IMR-90 (cell line): Measurements from ENCODE around the gene UBASH3A. TPM values are rescaled to one million over a fixed set of nuclear protein-coding genes. Genes with fewer than 3 reads are reported as not detected.

Experiments used
- ATAC-seq: fragments of 200-7000 bp; cut with Tn5 transposase; 2 replicates; pipeline ENCODE4 v1.9.1; 2020; ENCODE audit warnings: low read depth, mild to moderate bottlenecking, moderate library complexity
- BruUV-seq: library from RNA; stranded (reverse); fragments of 400-500 nt; replicated peaks from 2 replicates; lab custom pipeline; 2021; lab: Mats Ljungman, UMichigan
- CTCF ChIA-PET: fragments of 300-600 bp; formaldehyde crosslinking; extraction: SDS; loops from one replicate; lab custom pipeline; 2021; ENCODE audit warnings: antibody characterized with exemption; lab: Yijun Ruan, JAX
- POLR2A ChIA-PET: fragments of 300-600 bp; sonication (Branson Sonifier 250); formaldehyde crosslinking; loops from one replicate; lab custom pipeline; 2022; ENCODE audit warnings: antibody characterized with exemption; ENCODE audit not compliant: unreplicated experiment; lab: Charles Lee
- DNase-seq: peaks from one replicate; pipeline ENCODE4 v3.0.0; 2013
- H2AFZ ChIP-seq: replicated peaks from 2 replicates; pipeline ENCODE3; 2013; ENCODE audit warnings: low read length, mild to moderate bottlenecking; ENCODE audit not compliant: poor library complexity
- H2AK5ac ChIP-seq: 2 replicates; pipeline ENCODE4 v1.6.1; 2013; ENCODE audit warnings: low read depth, low read length, inconsistent platforms
- H2AK9ac ChIP-seq: replicated peaks from 2 replicates; pipeline ENCODE3; 2013; ENCODE audit warnings: mild to moderate bottlenecking, low read depth, low read length, moderate library complexity; ENCODE audit not compliant: poor library complexity
- H2BK120ac ChIP-seq: 2 replicates; pipeline ENCODE4 v1.6.1; 2013; ENCODE audit warnings: low read depth, low read length, inconsistent platforms
- H2BK15ac ChIP-seq: 3 replicates; pipeline ENCODE4 v1.6.1; 2013; ENCODE audit warnings: low read depth, low read length, inconsistent platforms
- H2BK20ac ChIP-seq: 2 replicates; pipeline ENCODE4 v1.6.1; 2013; ENCODE audit warnings: low read depth, mild to moderate bottlenecking, inconsistent platforms, low read length, moderate library complexity
- H2BK5ac ChIP-seq: 2 replicates; pipeline ENCODE4 v1.6.1; 2013; ENCODE audit warnings: mild to moderate bottlenecking, low read depth, low read length, inconsistent platforms; ENCODE audit not compliant: poor library complexity, severe bottlenecking
- H3K14ac ChIP-seq: replicated peaks from 2 replicates; pipeline ENCODE4 v1.6.1; 2013; ENCODE audit warnings: low read depth, low read length, inconsistent platforms
- H3K18ac ChIP-seq: 2 replicates; pipeline ENCODE4 v1.6.1; 2013; ENCODE audit warnings: low read depth, low read length, control low read depth
- H3K23ac ChIP-seq: 2 replicates; pipeline ENCODE4 v1.6.1; 2013; ENCODE audit warnings: low read depth, low read length, inconsistent platforms
- H3K27ac ChIP-seq: 2 replicates; pipeline ENCODE4 v1.5.1; 2013; ENCODE audit warnings: mild to moderate bottlenecking, control low read depth, low read length; ENCODE audit not compliant: insufficient read depth
- H3K27me3 ChIP-seq: 2 replicates; pipeline ENCODE4 v1.6.1; 2013; ENCODE audit warnings: low read length; ENCODE audit not compliant: control insufficient read depth, insufficient read depth
- H3K36me3 ChIP-seq: 2 replicates; pipeline ENCODE4 v1.6.1; 2013; ENCODE audit warnings: low read length, mixed read lengths; ENCODE audit not compliant: control insufficient read depth, insufficient read depth
- H3K4ac ChIP-seq: 2 replicates; pipeline ENCODE4 v1.6.1; 2013; ENCODE audit warnings: low read depth, low read length, inconsistent platforms
- H3K4me1 ChIP-seq: 2 replicates; pipeline ENCODE4 v1.6.1; 2013; ENCODE audit warnings: low read length, mixed read lengths; ENCODE audit not compliant: control insufficient read depth, insufficient read depth
- H3K4me2 ChIP-seq: 2 replicates; pipeline ENCODE4 v1.6.1; 2013; ENCODE audit warnings: low read depth, mild to moderate bottlenecking, control low read depth, low read length, moderate library complexity
- H3K4me3 ChIP-seq: 2 replicates; pipeline ENCODE4 v1.5.1; 2013; ENCODE audit warnings: low read depth, mild to moderate bottlenecking, control low read depth, low read length, moderate library complexity; ENCODE audit not compliant: insufficient read depth
- H3K56ac ChIP-seq: 2 replicates; pipeline ENCODE4 v1.6.1; 2013; ENCODE audit warnings: low read length, inconsistent platforms; ENCODE audit not compliant: insufficient read depth; ENCODE audit errors: extremely low read depth
- H3K79me1 ChIP-seq, 2 experiments: 2 replicates each; pipeline ENCODE4 v1.6.1; 2013; ENCODE audit warnings: low read length in 2 of 2, inconsistent platforms in 1 of 2, low read depth in 1 of 2
- H3K9ac ChIP-seq: 2 replicates; pipeline ENCODE4 v1.6.1; 2013; ENCODE audit warnings: low read depth, low read length, control low read depth
- H3K9me1 ChIP-seq: 2 replicates; pipeline ENCODE4 v1.6.1; 2013; ENCODE audit warnings: low read length, inconsistent platforms; ENCODE audit not compliant: insufficient read depth
- H3K9me3 ChIP-seq: 2 replicates; pipeline ENCODE4 v1.6.1; 2013; ENCODE audit warnings: low read length; ENCODE audit not compliant: control insufficient read depth, insufficient read depth
- H4K20me1 ChIP-seq: 2 replicates; pipeline ENCODE4 v1.6.1; 2013; ENCODE audit warnings: low read length, inconsistent platforms; ENCODE audit not compliant: insufficient read depth
- H4K5ac ChIP-seq: 2 replicates; pipeline ENCODE4 v1.6.1; 2013; ENCODE audit warnings: mild to moderate bottlenecking, low read depth, low read length, control low read depth
- H4K8ac ChIP-seq, 2 experiments: 2 replicates each; pipeline ENCODE4 v1.6.1; 2013; ENCODE audit warnings: low read depth in 2 of 2, low read length in 2 of 2, control low read depth in 1 of 2, inconsistent platforms in 1 of 2
- H4K91ac ChIP-seq: 2 replicates; pipeline ENCODE4 v1.6.1; 2013; ENCODE audit warnings: low read depth, low read length, inconsistent platforms; ENCODE audit not compliant: insufficient read depth
- CHD1 ChIP-seq: IDR thresholded peaks from 2 replicates; pipeline ENCODE4 v1.6.1; 2012; ENCODE audit warnings: low read depth, low read length, improper control_type of control experiment
- FOS ChIP-seq: fragments of 150-350 bp; IDR thresholded peaks from 2 replicates; pipeline ENCODE4 v1.6.1; 2016; ENCODE audit warnings: low read depth, low read length
- MAFK ChIP-seq: IDR thresholded peaks from 2 replicates; pipeline ENCODE4 v1.6.1; 2012; ENCODE audit warnings: low read depth, low read length, improper control_type of control experiment
- NFE2L2 ChIP-seq: fragments of 150-350 bp; IDR thresholded peaks from 2 replicates; pipeline ENCODE4 v1.6.1; 2016; ENCODE audit warnings: low read depth, mild to moderate bottlenecking, low read length
- POLR2A ChIP-seq: IDR thresholded peaks from 2 replicates; pipeline ENCODE4 v1.6.1; 2012; ENCODE audit warnings: mild to moderate bottlenecking, low read depth, low read length
- RAD21 ChIP-seq: IDR thresholded peaks from 2 replicates; pipeline ENCODE4 v1.6.1; 2012; ENCODE audit warnings: low read length, improper control_type of control experiment
- RCOR1 ChIP-seq: IDR thresholded peaks from 2 replicates; pipeline ENCODE4 v1.6.1; 2012; ENCODE audit warnings: mild to moderate bottlenecking, low read length, improper control_type of control experiment; ENCODE audit not compliant: insufficient replicate concordance
- RFX5 ChIP-seq: IDR thresholded peaks from 2 replicates; pipeline ENCODE4 v1.8.0; 2012; ENCODE audit warnings: low read depth, mild to moderate bottlenecking, low read length, moderate library complexity
- SMC3 ChIP-seq: fragments of 150-350 bp; IDR thresholded peaks from 2 replicates; pipeline ENCODE4 v1.6.1; 2016; ENCODE audit warnings: low read depth, mild to moderate bottlenecking, antibody characterized with exemption, low read length, moderate library complexity
- WGBS, 2 experiments: methylation state at CpG; one replicate each; pipeline versions ENCODE4 v1.1.5 to v1.1.7; 2013; ENCODE audit warnings: missing lambda C conversion rate in 2 of 2; ENCODE audit not compliant: insufficient read length in 1 of 2; ENCODE audit errors: extremely low coverage in 2 of 2; 5-methylcytosine and 5-hydroxymethylcytosine counted together
- dilution Hi-C: fragments of 300-500 bp; cut with HindIII; formaldehyde crosslinking; loops from one replicate; pipeline ENCODE4 v1.14.3; 2018; ENCODE audit warnings: low sequenced_read_pairs; ENCODE audit not compliant: unreplicated experiment
- in situ Hi-C: fragments of 300-500 bp; cut with MboI; formaldehyde crosslinking; loops from 3 replicates; pipeline ENCODE4 v1.14.3; 2019; ENCODE audit warnings: low sequenced_read_pairs, inconsistent platforms, mixed read lengths
- intact Hi-C: fragments of 100-400 bp; cut with micrococcal nuclease; formaldehyde crosslinking; loops from 2 replicates; pipeline ENCODE4 v1.10.0; 2022
- polyA plus RNA-seq, 3 experiments: library from polyadenylated mRNA; depleted of rRNA; stranded (reverse); fragments of >200 nt; gene quantifications; 2 replicates each; pipeline ENCODE4 v1.2.3, GENCODE V29; 2012; ENCODE audit warnings: low replicate concordance in 1 of 3
- total RNA-seq: library from RNA; depleted of rRNA; stranded (reverse); fragments of >200 nt; gene quantifications from 2 replicates; pipeline ENCODE4 v1.2.3, GENCODE V29; 2012
- TF ChIP-seq, protein P1 (sequence below): fragments of 150-350 bp; IDR thresholded peaks from 2 replicates; pipeline ENCODE4 v1.6.1; 2017; ENCODE audit warnings: mild to moderate bottlenecking, antibody characterized with exemption, low read length, low read depth
- TF ChIP-seq, protein P2 (sequence below): conservative IDR thresholded peaks from 2 replicates; pipeline ENCODE4 v1.5.1; 2012; ENCODE audit warnings: mild to moderate bottlenecking, low read depth, low read length, improper control_type of control experiment
- TF ChIP-seq, protein P3 (sequence below): fragments of 150-350 bp; IDR thresholded peaks from 2 replicates; pipeline ENCODE4 v1.6.1; 2016; ENCODE audit warnings: low read depth, mild to moderate bottlenecking, low read length, moderate library complexity, borderline replicate concordance

Gene UBASH3A
- total and polyA plus RNA-seq, 2 of the 4 experiments (the other 2 are of a cell fraction) = not detected

DNA sequence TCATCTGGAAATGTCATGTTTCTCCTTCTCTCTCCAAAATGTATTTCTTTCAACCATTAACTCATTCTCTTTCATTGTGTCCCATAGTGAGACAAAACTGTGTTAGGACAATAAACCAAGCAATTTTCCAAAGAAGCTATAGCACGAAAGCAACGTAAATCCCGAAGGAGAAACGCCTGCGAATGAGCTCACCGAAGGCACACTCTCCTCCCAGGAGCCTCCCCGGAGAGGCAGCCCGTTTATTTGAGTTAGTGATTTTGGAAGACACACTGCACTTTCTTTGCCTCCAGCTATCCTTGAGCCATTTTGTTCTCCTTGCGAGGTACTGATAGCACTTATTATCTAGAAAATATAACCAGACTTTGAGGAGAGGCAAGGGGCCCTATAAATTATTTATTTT lies 51.1 kb downstream of the UBASH3A start:
- intact Hi-C loops (no loop called here), in situ Hi-C loops (no loop called here)
- CTCF ChIA-PET = no interaction called here

More for the DNA sequence above, 51.1 kb downstream of the UBASH3A start:
- ATAC-seq (no peak), DNase-seq (no peak)
- peaks cover 18% of the 10 kb centered on the region for H3K27me3 ChIP-seq
- H3K4me2 ChIP-seq = no peak overlapping the region
- dilution Hi-C loops = no loop called here
- no TSS peak for BruUV-seq
- H3K4ac ChIP-seq = no peak overlapping the region
- H2BK120ac ChIP-seq = no peak overlapping the region
- no peak overlapping the region for H2AFZ ChIP-seq
- H3K79me1 ChIP-seq = no peaks in the 10 kb centered on the region
- no peak overlapping the region for H2AK5ac ChIP-seq
- no peak overlapping the region for H2BK20ac ChIP-seq
- no peak overlapping the region for H3K56ac ChIP-seq
- H3K9me3 ChIP-seq = no peaks in the 10 kb centered on the region
- H3K27ac ChIP-seq = no peak overlapping the region
- H3K18ac ChIP-seq = no peak overlapping the region
- no peak overlapping the region for H4K91ac ChIP-seq
- no peak overlapping the region for H4K5ac ChIP-seq
- no peak overlapping the region for H2BK15ac ChIP-seq
- H3K4me3 ChIP-seq = no peak overlapping the region
- no peak overlapping the region for H3K14ac ChIP-seq
- no peaks in the 10 kb centered on the region for H3K9me1 ChIP-seq
- no peak overlapping the region for H3K9ac ChIP-seq
- no peaks in the 10 kb centered on the region for H4K20me1 ChIP-seq
- WGBS, 2 experiments = no CpG with 5 or more reads among the region's 9 CpGs
- TF ChIP-seq, protein P1, sequence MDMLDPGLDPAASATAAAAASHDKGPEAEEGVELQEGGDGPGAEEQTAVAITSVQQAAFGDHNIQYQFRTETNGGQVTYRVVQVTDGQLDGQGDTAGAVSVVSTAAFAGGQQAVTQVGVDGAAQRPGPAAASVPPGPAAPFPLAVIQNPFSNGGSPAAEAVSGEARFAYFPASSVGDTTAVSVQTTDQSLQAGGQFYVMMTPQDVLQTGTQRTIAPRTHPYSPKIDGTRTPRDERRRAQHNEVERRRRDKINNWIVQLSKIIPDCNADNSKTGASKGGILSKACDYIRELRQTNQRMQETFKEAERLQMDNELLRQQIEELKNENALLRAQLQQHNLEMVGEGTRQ = no peak
- TF ChIP-seq MAFK = no peak
- TF ChIP-seq RCOR1 = no peak
- TF ChIP-seq NFE2L2 = no peak
- TF ChIP-seq CHD1 = no peak
- TF ChIP-seq, protein P2, sequence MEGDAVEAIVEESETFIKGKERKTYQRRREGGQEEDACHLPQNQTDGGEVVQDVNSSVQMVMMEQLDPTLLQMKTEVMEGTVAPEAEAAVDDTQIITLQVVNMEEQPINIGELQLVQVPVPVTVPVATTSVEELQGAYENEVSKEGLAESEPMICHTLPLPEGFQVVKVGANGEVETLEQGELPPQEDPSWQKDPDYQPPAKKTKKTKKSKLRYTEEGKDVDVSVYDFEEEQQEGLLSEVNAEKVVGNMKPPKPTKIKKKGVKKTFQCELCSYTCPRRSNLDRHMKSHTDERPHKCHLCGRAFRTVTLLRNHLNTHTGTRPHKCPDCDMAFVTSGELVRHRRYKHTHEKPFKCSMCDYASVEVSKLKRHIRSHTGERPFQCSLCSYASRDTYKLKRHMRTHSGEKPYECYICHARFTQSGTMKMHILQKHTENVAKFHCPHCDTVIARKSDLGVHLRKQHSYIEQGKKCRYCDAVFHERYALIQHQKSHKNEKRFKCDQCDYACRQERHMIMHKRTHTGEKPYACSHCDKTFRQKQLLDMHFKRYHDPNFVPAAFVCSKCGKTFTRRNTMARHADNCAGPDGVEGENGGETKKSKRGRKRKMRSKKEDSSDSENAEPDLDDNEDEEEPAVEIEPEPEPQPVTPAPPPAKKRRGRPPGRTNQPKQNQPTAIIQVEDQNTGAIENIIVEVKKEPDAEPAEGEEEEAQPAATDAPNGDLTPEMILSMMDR = no peak
- no peak for TF ChIP-seq RFX5
- no peak for TF ChIP-seq RAD21
- no peak for TF ChIP-seq FOS
- TF ChIP-seq SMC3 = no peak
- TF ChIP-seq POLR2A = no peak
- TF ChIP-seq, protein P3, sequence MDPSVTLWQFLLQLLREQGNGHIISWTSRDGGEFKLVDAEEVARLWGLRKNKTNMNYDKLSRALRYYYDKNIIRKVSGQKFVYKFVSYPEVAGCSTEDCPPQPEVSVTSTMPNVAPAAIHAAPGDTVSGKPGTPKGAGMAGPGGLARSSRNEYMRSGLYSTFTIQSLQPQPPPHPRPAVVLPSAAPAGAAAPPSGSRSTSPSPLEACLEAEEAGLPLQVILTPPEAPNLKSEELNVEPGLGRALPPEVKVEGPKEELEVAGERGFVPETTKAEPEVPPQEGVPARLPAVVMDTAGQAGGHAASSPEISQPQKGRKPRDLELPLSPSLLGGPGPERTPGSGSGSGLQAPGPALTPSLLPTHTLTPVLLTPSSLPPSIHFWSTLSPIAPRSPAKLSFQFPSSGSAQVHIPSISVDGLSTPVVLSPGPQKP = no peak
- H3K36me3 ChIP-seq = no peaks in the 10 kb centered on the region
- no peaks in the 10 kb centered on the region for H3K4me1 ChIP-seq
- H2BK5ac ChIP-seq = no peak overlapping the region
- no peak overlapping the region for H2AK9ac ChIP-seq
- POLR2A ChIA-PET = no interaction called here
- no peak overlapping the region for H4K8ac ChIP-seq
- H3K23ac ChIP-seq = no peak overlapping the region
